ENCODE data around the gene GRN. TPM values are rescaled to one million over a fixed set of nuclear protein-coding genes. Genes with fewer than 3 reads are reported as not detected.
A peak's percentile ranks its signal among the peaks of the same experiment; 100 is the strongest.

The GRN gene
- total and polyA plus RNA-seq, 9 of the 15 experiments (the other 6 are each of a cell fraction or from before 2014, with no cell fraction given), result 5.4 to 75.3 (median 20.7) TPM

GRCh38 chr17:44326861-44327444 lies 18.1 kb upstream of the GRN start (continued):
- TF ChIP-seq SREBF1 (IDR thresholded peaks at IDR 0.05; ENCODE audit: borderline replicate concordance, low read depth, low read length), result no peak
- peak; percentile 33; the same call in 1 of the 2 replicates for TF ChIP-seq LEF1 (IDR thresholded peaks at IDR 0.05)
- TF ChIP-seq TEAD4 (IDR thresholded peaks at IDR 0.05; ENCODE audit: low read length), result peak; percentile 47; the same call in 1 of the 2 replicates
- TF ChIP-seq TEAD4 (CRISPR knock-in tag; IDR thresholded peaks at IDR 0.05; ENCODE audit: borderline replicate concordance), result no peak
- TF ChIP-seq XRCC3 (IDR thresholded peaks at IDR 0.05), result no peak
- peak; percentile 28 to 44; a peak in 1 of 4 replicates for TF ChIP-seq NRF1 (conservative IDR thresholded peaks at IDR 0.05 in 1 of 2, IDR thresholded peaks at IDR 0.05 in 1 of 2)
- TF ChIP-seq NFYB (IDR thresholded peaks at IDR 0.05; ENCODE audit: extremely low read depth, insufficient read length), result peak; percentile 21
- no peak for TF ChIP-seq RAD21 (CRISPR knock-in tag; conservative IDR thresholded peaks at IDR 0.05 in 1 of 2, IDR thresholded peaks at IDR 0.05 in 1 of 2)
- no peak for TF ChIP-seq DPF2 (IDR thresholded peaks at IDR 0.05)
- no peak for TF ChIP-seq ZC3H11A (IDR thresholded peaks at IDR 0.05; ENCODE audit: low read depth, low read length)
- TF ChIP-seq FOXM1 (IDR thresholded peaks at IDR 0.05; ENCODE audit: low read depth), result peak; percentile 85
- TF ChIP-seq FOXM1 (CRISPR knock-in tag; IDR thresholded peaks at IDR 0.05; ENCODE audit: low read depth), result no peak
- no peak for TF ChIP-seq ARID1B (IDR thresholded peaks at IDR 0.05)
- no peak for TF ChIP-seq HEY1 (CRISPR knock-in tag; IDR thresholded peaks at IDR 0.05; ENCODE audit: borderline replicate concordance)
- peak; percentile 84 for TF ChIP-seq CREM (IDR thresholded peaks at IDR 0.05; ENCODE audit: low read depth)
- no peak for TF ChIP-seq TAL1 (IDR thresholded peaks at IDR 0.05)
- TF ChIP-seq TEAD1 (CRISPR knock-in tag; IDR thresholded peaks at IDR 0.05), result peak in 1 of 2 experiments; percentile 83; a peak in 1 of 4 replicates
- peak; percentile 40; the same call in 1 of the 2 replicates for TF ChIP-seq NCOA1 (IDR thresholded peaks at IDR 0.05; ENCODE audit: low read depth)
- TF ChIP-seq SETDB1 (IDR thresholded peaks at IDR 0.05; ENCODE audit: low read length), result no peak
- no peak for TF ChIP-seq TCF15 (CRISPR knock-in tag; IDR thresholded peaks at IDR 0.05)
- no peak for TF ChIP-seq ZNF431 (CRISPR knock-in tag; IDR thresholded peaks at IDR 0.05)
- TF ChIP-seq PRDM10 (IDR thresholded peaks at IDR 0.05; ENCODE audit: partially characterized antibody), result peak; percentile 88
- TF ChIP-seq RNF2 (IDR thresholded peaks at IDR 0.05), result peak; percentile 45; the same call in 1 of the 2 replicates
- no peak for TF ChIP-seq RBM22 (IDR thresholded peaks at IDR 0.05; ENCODE audit: low read depth, low read length, poor library complexity, severe bottlenecking)
- peak; percentile 59 for TF ChIP-seq POLR2G (IDR thresholded peaks at IDR 0.05; ENCODE audit: low read depth, low read length)
- peak; percentile 49; the same call in 1 of the 2 replicates for TF ChIP-seq GMEB1 (CRISPR knock-in tag; IDR thresholded peaks at IDR 0.05)

All from K562 (cell line).